Measurements from ENCODE around the gene LRRC74B.
"Not testable (repeated sequence)": the region's sequence is repeated elsewhere in the genome, so short reads cannot be mapped to it uniquely, and the experiment has no call there.

LRRC74B gene, protein sequence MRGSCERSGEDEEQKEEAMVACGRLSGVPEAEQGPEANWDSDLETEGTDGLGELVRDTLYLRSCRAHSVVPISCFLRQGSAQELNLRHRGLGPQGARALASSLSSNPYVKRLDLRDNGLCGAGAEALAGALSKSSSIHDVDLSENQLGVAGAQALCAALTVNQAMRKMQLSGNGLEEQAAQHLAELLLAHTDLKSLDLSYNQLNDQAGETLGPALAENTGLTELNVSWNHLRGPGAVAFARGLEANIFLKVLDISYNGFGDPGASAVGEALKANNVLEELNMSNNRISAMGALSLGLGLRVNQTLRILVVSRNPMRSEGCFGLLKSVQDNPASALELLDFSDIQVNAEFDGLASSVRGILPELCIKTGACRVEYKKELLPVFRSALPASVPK

DNA sequence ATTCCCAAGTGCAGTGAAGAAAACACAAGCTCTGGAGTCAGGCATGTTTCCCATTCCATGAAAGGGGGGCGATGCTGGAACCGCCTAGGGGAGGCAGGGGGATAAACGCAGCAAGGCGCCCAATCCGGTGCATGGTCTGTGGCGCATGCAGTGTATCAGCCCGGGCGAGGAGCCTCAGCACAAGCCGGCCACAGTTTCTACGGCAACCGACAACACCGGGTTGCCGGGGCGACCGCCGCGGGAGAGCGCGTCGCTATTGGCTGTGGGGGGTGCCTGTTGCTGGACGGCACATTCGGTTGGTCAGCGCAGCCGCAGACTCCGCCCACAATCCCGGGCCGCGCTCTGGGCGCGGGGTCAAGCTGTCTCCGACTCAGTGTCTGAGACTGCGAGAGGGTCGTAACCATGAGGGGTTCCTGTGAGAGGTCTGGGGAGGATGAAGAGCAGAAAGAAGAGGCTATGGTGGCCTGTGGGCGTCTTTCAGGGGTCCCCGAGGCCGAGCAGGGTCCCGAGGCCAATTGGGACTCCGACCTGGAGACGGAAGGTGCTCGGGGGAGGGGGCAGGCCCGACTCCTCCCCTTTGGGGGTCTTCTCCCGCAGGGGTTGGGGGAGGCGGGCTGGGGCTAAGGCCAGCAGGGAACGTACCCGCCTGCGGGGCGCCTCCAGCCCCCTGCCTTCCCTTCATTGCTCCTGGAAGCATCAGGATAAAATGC is at the start of gene LRRC74B:
LRRC74B (plus strand) TSS at position 362 of the 710 bp plus-strand sequence; CDS start at position 403, 41 bp downstream.
- peak; percentile 64 to 74 for DNase-seq (ENCODE audit: extremely low read depth in 1 of 2, low read depth in 1 of 2)

DNA sequence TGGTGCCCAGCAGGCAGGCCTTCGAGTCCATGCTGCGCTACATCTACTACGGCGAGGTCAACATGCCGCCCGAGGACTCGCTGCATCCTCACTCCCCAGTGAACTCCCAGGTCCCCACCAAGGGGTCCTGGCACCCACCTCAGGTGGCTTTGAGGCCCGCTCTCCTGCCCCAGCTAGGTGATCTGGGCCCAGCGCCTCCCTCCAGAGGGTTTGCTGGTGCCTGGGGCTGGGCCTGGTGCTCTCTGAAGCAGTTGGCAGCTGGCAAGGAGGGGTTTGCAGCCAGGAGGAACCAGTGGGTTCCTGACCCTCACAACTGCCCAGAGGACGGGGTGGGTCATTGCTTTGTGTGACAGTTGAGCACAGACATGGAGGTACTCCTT is 49.7 kb upstream of the LRRC74B start:
- DNase-seq (ENCODE audit: extremely low read depth in 1 of 2, low read depth in 1 of 2) = no peak

DNA sequence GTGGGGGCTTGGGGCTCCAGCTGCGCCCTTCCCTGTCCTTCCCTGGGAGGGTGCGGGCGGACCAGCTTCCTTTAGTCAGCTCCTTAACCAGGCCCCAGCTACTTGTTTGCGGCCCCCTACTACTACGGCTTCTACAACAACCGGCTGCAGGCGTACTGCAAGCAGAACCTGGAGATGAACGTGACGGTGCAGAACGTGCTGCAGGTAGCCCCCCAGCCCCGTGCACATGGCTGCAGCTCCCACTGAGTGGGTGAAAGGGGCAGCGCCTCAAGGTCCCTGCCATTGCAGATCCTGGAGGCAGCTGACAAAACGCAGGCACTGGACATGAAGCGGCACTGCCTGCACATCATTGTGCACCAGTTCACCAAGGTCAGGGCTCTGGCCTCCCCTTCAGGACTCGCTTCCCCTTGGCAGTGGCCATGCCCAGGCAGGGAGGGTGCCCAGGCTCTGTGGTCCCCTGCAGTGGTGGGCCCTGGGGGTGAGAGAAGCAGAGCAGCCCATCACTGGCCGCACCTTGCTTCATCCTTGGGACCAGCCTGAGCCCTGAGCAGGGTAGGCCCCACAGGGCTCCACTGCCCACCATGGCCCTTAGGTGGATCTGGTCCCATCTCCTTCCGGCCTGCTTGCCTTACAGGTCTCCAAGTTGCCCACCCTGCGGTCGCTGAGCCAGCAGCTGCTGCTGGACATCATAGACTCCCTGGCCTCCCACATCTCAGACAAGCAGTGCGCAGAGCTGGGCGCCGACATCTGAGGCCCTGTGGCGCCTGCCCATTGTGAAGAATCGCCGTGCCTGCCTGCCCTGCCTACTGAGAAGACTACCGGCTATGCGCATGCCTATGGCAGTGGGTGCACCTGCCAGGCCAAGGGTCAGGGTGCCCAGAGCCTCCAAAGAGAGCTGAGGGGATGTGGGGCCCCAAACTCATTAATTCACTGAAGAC is 48.9 kb upstream of the LRRC74B start:
- DNase-seq (ENCODE audit: extremely low read depth in 1 of 2, low read depth in 1 of 2) = no peak

DNA sequence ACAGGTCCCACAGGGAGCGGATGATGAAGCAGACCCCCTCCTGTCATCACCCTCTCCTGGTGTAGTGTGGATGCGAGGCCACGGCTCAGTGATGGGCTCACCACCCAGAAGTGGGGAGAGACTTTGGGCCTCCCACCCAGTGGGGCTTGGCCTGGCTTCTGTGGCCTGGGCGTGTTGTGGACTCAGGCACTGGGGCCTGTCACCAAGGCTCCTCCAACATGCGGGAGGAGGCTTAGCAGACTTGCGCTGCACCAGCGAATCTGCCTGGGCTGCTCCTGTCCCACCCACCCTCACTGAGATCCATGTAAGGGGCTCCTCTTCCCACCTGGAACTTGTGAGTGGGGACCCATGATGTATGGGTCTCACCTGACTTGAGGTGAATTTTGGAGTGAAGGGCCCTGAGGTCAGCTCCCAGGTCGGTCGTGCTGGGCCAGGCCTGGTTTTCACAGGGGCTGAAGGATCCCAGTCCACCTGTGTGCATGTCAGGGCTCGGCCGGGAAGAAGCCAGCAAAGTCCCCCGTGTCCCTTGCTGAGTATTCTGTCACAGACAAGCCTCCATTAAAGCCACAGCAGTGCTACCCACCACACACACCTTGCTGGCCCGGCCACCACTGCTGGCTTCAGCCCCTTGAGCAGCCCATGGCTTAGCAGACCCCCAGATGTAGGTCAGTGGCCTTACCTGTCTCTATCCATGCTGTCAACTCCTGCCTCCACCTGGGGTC is 48.0 kb upstream of the LRRC74B start:
- DNase-seq (ENCODE audit: extremely low read depth in 1 of 2, low read depth in 1 of 2) = no peak

DNA sequence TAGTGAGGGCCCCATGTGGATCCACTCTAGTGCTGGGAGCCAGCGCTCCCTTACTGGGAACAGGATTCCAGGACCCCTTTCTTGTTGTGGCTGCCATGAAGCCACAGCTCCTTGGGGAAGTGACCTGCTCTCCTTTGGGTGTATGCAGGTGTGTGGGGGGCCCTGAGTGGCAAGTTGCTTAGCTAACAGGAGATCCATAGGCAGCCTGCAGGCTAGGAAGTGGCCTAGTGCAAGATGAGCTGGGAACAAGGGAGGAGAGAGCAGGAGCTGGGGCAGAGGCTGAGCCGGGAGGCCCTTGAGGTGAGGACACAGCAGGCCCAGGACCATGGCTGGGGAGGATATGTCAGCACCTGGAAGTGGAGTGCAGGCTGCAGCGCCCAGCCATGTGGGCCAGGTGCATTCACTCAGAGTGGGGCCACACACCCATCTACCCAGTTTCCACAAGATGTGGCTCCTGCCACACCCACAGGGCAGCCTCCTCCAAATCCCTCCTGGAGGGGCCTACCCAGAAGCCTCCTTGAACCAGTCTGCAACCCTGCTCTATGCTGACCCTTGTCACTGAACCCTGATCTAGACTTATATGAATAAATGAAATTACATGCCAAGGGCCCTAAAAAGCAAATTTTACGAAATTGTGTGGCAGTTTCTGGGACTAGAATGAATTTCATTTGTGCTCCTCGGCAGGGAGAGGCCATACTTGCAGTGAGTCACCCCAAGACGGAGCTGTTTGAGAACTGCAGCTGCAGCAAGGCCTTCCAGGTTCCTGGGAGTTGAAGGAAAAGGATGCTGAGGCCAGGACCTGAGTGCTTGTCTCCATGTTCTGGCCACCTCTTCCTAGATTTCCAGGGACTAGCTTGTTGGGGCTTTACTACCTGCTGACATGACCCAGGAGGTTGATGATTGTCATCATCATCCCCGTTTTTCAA is 47.1 kb upstream of the LRRC74B start:
- no peak for DNase-seq (ENCODE audit: extremely low read depth in 1 of 2, low read depth in 1 of 2)

DNA sequence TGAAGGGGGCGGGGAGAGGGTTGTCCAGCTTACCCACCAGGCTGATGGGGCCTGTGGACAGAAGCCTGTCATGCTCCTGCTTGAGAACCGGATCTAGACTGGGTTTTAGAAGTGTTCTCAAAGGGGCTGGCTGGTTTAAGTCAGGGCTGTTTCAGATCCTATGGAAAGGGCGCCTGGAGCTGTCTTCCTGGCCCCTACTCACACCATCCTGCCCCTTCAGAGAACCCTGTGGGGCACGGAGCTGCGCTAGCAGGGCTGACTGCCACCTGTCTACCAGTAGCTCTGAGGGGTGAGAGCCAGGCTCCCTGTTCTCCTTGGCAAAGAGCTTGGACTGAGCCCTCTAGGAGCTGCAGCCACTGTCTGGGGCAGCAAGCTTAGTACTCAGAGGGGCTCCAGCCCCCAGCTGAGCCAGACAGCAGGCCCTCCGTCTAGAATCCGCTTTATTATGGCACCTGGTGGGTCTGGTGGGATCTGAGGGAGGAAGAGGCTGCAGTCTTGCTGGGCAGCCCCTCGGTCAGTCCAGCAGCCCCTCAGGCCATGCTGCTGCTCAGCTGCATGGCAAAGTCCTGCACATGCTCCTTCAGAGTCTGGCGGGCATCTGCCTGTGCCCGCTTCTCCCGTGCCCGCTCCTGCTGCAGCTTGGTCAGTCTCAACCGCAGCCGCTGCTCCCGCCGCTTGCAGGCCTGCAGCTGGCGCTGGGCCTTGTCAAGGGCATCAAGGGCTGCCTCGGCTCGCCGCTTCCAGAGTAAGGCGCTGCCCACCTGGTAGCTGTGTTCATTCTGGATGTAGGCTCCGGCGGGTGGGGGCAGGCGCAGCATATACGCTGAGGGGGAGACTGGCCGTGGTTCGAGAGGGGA is 46.2 kb upstream of the LRRC74B start:
- no peak for DNase-seq (ENCODE audit: extremely low read depth in 1 of 2, low read depth in 1 of 2)

DNA sequence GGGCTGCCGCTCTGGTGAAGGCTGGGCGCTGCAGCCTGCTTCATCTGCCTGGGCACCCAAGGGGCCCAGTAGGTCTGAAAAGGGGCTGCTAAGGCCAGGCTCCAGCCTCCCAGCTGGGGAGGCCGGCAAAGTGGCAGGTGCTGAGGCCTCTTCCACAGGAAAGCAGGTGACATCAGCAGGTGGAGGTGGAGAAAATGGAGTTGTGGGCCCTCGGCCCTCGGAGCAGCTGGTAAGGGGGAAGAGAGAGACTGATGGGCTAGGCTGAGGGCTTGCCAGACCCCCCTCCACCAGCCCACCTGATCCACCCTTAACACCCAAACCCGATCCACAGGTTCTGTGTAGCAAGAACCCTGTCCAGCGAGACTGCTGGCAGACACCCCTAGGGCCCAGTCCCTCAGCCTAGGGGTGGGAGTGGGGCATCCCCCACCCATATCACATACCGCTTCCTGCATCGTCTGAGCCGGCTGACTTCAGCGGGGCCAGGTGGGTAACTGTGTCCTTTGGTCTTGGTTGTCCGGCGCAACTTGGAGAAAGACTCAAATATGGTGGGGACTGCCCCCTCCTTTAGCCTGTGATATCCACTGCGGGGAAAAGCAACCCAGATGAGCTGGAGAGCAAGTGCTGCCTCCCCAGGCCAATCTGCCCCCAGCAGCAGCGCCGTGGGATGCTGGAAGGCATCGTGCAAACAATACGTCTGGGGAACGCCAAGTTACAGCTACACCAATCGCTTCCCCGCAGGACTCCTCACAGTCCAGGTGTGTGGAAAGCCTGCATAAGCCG is 45.3 kb upstream of the LRRC74B start:
- DNase-seq (ENCODE audit: extremely low read depth in 1 of 2, low read depth in 1 of 2) = no peak

DNA sequence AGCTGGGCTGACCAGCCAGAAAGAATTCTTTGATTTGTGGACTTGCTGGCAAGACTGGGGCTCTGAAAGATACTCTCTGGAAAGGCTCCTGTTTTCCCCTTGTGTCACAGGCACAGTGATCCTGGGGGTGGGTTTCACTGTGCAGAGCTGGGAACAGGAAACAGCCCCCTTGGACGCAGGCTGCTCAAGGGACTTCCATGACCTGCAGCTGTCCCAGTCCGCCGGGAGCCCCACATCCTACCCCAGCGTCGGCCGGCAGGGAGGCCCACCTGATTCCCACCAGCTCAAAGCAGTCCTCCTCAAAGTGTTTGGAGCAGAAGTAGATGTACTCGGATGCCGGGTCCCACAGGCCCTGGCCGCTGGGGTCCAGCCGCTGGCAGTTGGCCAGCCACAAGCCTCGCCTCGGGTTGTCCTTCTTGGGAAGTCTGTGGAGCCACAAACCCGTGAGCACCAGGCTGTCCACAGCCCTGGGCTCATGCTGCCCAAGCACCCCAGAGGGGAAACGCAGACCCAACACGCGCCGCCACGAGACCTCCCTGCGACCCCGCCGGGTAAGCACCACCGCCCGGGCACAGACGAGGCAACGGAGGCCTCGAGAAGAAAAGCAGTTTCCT is 44.7 kb upstream of the LRRC74B start:
- DNase-seq (ENCODE audit: extremely low read depth in 1 of 2, low read depth in 1 of 2) = no peak

DNA sequence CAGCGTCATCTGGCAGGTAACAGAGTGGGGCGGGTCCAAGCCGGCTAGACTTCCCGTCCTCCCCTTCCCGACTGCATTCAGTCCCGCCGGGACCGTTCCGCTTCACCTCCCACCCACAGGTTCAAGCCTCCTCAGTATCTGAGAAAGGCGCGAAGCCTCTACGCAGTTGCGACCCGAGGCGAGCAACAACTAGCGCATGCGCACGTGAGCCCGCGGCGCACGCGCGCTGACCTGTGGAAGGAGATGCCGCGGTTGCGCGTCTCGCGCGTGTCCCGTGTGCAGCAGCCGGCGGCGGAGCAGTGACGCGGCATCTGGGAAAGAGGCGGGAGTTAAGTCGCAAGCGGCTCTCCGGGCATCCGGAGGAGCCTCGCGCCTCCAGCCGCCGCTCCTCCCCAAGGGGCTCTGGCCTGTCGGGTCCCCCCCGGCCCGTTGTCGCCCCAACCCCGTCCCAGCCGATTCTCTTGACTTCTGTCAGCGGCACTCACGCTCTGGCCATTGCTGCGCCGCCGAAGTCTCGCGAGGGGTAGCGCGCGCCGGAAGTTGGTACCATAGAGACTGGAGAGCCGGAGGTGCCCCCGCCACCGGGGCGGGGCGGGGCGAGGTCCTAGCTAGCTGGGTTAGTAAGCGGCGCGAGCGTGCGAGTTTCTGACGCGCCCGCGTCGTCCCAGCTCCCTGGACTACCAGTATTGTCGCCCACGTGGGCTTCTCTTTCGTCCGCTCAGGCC is 44.0 kb upstream of the LRRC74B start, which contains the start of gene THAP7:
THAP7 (minus strand) TSS at position 518 of the 725 bp plus-strand sequence; CDS start at position 311, 207 bp downstream.
- peak; percentile 93 to 96 for DNase-seq (ENCODE audit: extremely low read depth in 1 of 2, low read depth in 1 of 2)

DNA sequence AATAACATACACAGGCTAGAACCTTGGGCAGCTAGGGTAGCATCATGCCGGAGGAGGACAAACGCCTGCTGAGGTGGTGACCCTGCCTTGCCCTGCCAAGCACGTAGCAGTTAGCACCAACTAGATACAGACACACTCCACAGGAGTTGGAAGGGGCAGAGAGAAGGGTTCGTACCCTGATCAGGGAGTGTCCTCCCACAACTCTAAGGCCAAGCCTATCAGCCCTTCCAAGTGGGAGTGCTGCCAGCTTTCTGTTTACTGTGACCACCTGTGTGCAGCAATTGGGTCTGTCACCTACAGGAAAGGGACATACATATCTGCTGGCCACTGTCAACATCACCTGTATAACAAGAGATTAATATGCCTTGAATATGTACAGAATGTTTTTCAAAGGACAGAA is 42.0 kb upstream of the LRRC74B start:
- no peak for DNase-seq (ENCODE audit: extremely low read depth in 1 of 2, low read depth in 1 of 2)

DNA sequence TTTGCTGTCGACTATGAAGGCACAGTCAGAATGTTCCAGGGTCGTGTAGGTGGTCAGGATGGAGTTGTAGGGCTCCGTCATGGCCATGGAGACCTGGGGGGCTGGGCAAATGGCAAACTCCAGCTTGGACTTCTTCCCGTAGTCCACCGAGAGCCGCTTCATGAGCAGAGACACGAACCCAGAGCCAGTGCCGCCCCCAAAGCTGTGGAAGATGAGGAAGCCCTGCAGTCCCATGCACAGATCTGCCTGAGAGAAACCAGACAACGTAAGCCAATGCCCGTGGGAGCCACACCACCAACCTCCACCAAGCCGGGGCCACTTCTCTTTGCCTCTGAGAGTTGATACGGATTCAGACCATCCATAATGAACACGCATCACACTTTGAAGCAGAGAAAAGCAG is 36.5 kb upstream of the LRRC74B start:
- DNase-seq (ENCODE audit: extremely low read depth in 1 of 2, low read depth in 1 of 2) = not testable (repeated sequence)

DNA sequence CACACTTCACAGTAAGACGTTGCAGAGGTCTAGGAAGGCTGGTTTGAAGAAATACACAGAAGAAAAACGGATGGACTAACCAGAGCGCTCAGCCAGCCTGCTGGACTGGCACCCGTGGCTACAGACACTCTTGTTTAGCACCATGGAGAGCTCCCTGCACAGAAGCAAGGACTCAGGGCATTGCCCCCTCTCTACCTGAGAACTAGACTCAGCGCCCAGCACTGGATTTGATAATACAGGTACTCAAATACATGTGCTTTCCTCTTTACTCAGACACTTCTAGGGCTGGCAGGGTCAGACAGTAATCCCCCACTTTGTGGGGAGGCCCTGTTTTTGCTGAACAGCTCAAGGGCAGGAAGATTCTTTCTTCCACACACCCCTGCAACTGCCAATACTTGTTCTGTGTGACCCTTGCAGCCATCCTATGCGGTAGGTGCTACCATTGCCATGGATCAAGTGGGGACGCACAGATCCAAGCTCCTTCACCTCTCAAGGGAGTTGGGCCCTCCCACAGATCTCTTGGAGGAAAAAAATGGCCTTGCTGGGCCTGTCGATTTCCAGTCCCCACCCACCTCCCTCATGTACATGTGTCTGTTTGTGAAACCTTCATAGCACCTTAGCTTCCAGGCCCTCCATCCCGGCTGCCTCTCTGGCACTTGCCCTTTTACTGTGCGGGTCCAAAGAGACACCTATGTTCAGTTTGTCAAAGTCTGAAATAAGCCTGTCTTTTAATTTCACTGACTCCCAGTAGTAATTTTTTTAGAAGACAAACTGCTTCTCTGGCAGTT is 35.9 kb upstream of the LRRC74B start:
- no peak for DNase-seq (ENCODE audit: extremely low read depth in 1 of 2, low read depth in 1 of 2)

DNA sequence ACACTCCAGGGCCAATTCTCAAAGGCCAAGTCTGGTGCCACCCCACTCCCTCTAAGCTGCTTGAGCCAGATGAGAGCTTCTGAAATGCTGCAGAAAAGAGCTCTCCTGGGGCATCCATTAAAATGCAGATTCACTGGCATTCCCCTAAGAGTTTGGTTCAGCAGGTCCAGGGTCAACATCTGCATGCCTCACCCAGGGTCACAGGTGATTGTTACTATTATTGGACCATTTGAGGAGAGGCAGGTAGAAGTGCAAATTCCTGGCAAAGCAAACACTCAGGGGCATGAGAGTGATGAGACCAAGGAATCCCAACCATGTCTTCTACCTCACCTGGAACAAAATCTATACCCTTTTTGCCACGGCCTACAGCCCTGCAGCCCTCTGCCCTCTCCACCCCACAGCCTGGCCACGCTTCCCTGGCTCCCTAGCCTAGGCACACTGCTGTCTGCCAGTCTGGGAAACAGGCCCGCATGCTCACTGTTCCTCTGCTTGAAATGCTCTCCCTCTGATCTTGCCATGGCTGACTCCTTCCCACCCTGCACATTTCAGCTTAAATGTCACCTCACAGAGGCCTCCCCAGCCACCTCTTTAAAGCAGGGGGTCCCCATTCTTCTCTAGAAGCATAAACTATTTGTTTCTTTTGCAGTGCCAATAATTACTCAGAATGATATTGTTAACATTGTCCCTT is 35.2 kb upstream of the LRRC74B start:
- no peak for DNase-seq (ENCODE audit: extremely low read depth in 1 of 2, low read depth in 1 of 2)

DNA sequence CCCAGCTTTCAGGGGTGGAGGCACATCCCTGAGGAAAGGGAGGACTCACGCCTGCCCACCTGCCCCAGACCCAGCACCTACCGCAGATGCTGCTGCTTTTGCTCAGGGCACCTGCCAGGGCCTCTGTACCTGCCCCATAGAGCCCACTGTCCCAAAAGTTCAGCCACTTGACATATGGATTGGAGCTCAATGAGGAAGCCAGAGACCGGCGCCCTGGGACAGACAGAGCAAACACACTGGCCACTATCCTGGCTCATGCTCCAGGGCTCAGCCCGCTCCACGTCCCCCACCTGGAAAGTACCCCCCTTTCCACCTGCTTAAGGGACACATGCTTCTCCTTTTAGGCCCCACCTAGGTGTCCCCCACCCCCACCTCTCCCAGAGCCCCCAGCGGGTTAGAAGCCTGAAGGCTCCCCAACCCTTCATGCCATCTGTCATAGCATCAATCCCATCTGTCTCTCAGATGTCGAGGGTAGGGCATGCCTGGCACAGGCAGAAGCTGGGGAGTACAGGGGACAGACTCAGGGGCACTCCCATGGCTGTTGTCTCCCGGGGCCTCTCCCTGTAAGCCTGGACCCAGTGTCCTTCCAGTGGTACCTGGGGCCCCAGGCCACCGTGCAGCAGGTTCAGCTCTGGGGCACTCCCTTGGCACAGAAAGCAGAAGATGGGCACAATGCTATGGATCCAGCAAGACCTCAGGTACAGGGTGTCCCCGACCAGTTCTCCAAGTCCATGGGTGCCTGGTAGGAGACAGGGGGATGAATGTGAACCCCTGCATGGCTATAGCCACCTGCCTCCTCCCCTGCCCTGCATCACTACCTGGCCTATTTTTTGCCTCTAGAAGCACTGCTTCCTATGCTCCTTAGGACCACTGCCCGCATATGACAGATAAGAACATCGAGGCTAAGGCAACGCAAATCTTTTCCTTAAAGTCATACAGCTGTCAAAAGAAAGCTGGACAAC is 33.0 kb upstream of the LRRC74B start:
- no peak for DNase-seq (ENCODE audit: extremely low read depth in 1 of 2, low read depth in 1 of 2)

Measured in stimulated activated CD8-positive, alpha-beta memory T cell treated with anti-CD3 and anti-CD28 coated beads, Interleukin-7, amount 100 ng/mL, for 48 hours (primary cell).